ENCODE results near the gene LAMA2.

DNA sequence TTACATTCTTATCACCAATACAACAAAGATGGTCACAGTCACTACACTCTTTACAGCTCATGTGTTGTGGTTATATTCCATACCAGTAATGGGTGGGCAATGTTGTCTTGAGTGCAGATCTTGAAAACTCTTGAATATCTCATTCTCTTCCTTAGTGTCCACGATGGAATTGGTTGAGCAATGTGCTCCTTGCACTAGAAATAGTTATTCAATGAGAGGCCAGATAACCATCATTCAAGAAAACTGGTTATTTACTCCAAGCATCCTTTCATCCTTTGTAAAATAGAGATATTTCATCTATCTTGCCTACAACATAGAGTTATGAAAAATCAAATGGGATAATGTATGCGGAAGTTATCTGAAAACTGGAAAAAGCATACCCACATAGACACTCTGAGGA lies 611.2 kb downstream of the LAMA2 start:
- TF ChIP-seq YY1 (IDR thresholded peaks at IDR 0.05; ENCODE audit: insufficient read depth, insufficient read length) (no peak), ZNF274 (IDR thresholded peaks at IDR 0.05; ENCODE audit: low read depth, low read length) (no peak)

All from NT2/D1 (cell line).